Stomach (tissue), 4 donors: Measurements from ENCODE around the gene TMEM164.

Source experiments
- CTCF ChIP-seq, 7 experiments: fragments of 450-650 bp in 4 of 7; fragments of 200-600 bp in 3 of 7; sonication (generic) in 3 of 7; IDR thresholded peaks; one replicate each; pipeline ENCODE4 v1.5.1; 2016 to 2019; ENCODE audit warnings: antibody characterized with exemption in 7 of 7, control low read depth in 2 of 7, mild to moderate bottlenecking in 1 of 7
- EP300 ChIP-seq: sonication (generic); formaldehyde crosslinking; IDR thresholded peaks from one replicate; pipeline ENCODE4 v1.6.1; 2017; ENCODE audit warnings: antibody characterized with exemption
- POLR2A ChIP-seq, 4 donors: fragments of 450-650 bp; IDR thresholded peaks; one replicate each; pipeline ENCODE4 v1.6.1; 2016; ENCODE audit warnings: antibody characterized with exemption in 4 of 4, control low read depth in 2 of 4, mild to moderate bottlenecking in 1 of 4, moderate library complexity in 1 of 4
- POLR2AphosphoS5 ChIP-seq, 3 donors: sonication (generic); formaldehyde crosslinking; IDR thresholded peaks; one replicate each; pipeline ENCODE4 v1.6.1; 2016; ENCODE audit warnings: antibody characterized with exemption in 3 of 3

DNA sequence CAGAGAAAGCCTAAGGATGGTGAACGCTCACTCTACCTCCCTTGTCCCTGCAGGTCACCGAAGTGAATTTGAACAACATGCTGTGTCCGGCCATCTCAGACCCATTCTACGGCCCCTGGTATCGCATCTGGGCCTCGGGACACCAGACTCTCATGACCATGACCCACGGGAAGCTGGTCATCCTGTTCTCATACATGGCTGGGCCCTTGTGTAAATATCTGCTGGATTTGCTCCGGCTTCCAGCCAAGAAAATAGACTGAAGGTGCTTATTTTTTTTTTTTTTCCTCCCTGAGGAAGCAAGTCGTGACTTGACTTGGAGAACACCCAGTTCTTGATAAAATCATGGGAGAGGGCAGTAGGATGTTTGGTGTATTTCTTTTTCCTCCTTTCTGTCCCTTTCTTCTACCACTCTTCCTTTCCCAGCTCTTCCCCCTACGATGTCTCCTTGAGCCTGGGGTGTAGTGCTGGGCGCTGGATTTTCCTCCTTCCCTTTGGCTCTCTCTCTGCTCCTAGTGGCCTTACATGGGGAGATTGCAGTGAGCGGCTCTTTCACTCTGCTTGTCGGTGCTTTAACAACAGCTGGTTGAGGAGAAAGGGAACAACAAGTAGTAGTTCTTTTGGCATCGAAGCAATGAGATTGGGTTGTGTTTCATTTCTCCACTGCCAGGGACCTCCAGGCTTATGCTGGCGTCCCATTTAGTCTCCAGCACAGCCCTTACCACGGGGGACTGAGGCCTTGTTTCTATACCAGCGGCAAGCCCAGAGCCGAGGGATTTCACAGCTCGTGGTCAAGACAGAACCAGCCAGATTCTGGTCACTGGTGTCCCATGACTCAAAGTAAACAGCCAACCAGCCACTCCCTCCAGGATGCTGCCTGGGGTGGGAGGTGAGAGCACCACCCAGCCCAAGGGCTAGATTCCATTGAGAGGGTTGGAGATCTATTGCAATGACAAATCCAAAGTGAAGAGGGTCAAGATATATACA lies 170.6 kb downstream of the TMEM164 start:
- TF ChIP-seq POLR2AphosphoS5 (IDR thresholded peaks at IDR 0.05) (no peak), CTCF (IDR thresholded peaks at IDR 0.05) (no peak), POLR2A (IDR thresholded peaks at IDR 0.05) (no peak), EP300 (no peak)
